Caco-2 (cell line): ENCODE data around the gene YJU2. TPM values are rescaled to one million over a fixed set of nuclear protein-coding genes. Genes with fewer than 3 reads are reported as not detected.

ENCODE experiments used
- BruUV-seq: library from RNA; stranded (reverse); fragments of 400-500 nt; replicated peaks from 2 replicates; lab custom pipeline; 2021; lab: Mats Ljungman, UMichigan
- CTCF ChIA-PET: fragments of 300-600 bp; sonication (Branson Sonifier 250); formaldehyde crosslinking; loops from one replicate; lab custom pipeline; 2022; ENCODE audit warnings: antibody characterized with exemption; lab: Charles Lee
- POLR2A ChIA-PET: fragments of 300-600 bp; sonication (Branson Sonifier 250); formaldehyde crosslinking; loops from one replicate; lab custom pipeline; 2022; ENCODE audit warnings: antibody characterized with exemption; lab: Charles Lee
- DNase-seq, 2 experiments: peaks; one replicate each; pipeline versions ENCODE4 v3.0.0 to v3.0.0-alpha.2; 2020 to 2022
- H3K27me3 ChIP-seq: replicated peaks from 2 replicates; pipeline ENCODE4 v1.6.0; 2011; ENCODE audit warnings: low read length; ENCODE audit not compliant: control insufficient read depth, insufficient read depth
- H3K36me3 ChIP-seq: 2 replicates; pipeline ENCODE4 v1.5.1; 2011; ENCODE audit warnings: low read length; ENCODE audit not compliant: control insufficient read depth, insufficient read depth
- H3K4me1 ChIP-seq: fragments of 250-450 bp; sonication (Bioruptor Pico); 2 replicates; pipeline ENCODE4 v1.5.1; 2020; ENCODE audit warnings: mild to moderate bottlenecking
- H3K4me3 ChIP-seq: 2 replicates; pipeline ENCODE4 v1.5.1; 2011; ENCODE audit warnings: low read depth, mild to moderate bottlenecking, control low read depth, low read length
- H3K9me3 ChIP-seq: fragments of 250-450 bp; sonication (Bioruptor Pico); 2 replicates; pipeline ENCODE4 v1.5.1; 2020; ENCODE audit warnings: mild to moderate bottlenecking, moderate library complexity
- H3K27ac Mint-ChIP-seq: one replicate; pipeline ENCODE4 v1.8.0; 2022; ENCODE audit warnings: mixed read lengths; ENCODE audit not compliant: unreplicated experiment
- H3K27me3 Mint-ChIP-seq: one replicate; pipeline ENCODE4 v1.8.0; 2022; ENCODE audit warnings: mixed read lengths; ENCODE audit not compliant: insufficient read depth, unreplicated experiment
- H3K36me3 Mint-ChIP-seq: one replicate; pipeline ENCODE4 v1.8.0; 2022; ENCODE audit warnings: mild to moderate bottlenecking, mixed read lengths; ENCODE audit not compliant: insufficient read depth, unreplicated experiment
- H3K4me1 Mint-ChIP-seq: one replicate; pipeline ENCODE4 v1.8.0; 2022; ENCODE audit warnings: low read depth, mixed read lengths; ENCODE audit not compliant: unreplicated experiment
- H3K4me3 Mint-ChIP-seq: one replicate; pipeline ENCODE4 v1.8.0; 2022; ENCODE audit warnings: mild to moderate bottlenecking, moderate library complexity, mixed read lengths; ENCODE audit not compliant: unreplicated experiment
- H3K9me3 Mint-ChIP-seq: one replicate; pipeline ENCODE4 v1.8.0; 2022; ENCODE audit warnings: mixed read lengths; ENCODE audit not compliant: unreplicated experiment
- intact Hi-C: fragments of 100-400 bp; cut with micrococcal nuclease; formaldehyde crosslinking; loops from one replicate; pipeline ENCODE4 v1.10.0; 2022; ENCODE audit not compliant: unreplicated experiment
- total RNA-seq: library from RNA; stranded (reverse); gene quantifications from 2 replicates; pipeline ENCODE4 v1.2.3, GENCODE V29; 2022
- TF ChIP-seq, protein P1 (sequence below), 2 experiments: fragments of 200-600 bp in 1 of 2; IDR thresholded peaks; 1 replicate in 1 of 2; 2 replicates in 1 of 2; pipeline versions ENCODE4 v1.5.1 to v1.8.0; 2011 to 2022; ENCODE audit warnings: antibody characterized with exemption in 1 of 2, control low read depth in 1 of 2, inconsistent platforms in 1 of 2, low read depth in 1 of 2, low read length in 1 of 2, mild to moderate bottlenecking in 1 of 2, moderate library complexity in 1 of 2; ENCODE audit not compliant: insufficient read depth in 1 of 2, severe bottlenecking in 1 of 2, unreplicated experiment in 1 of 2

Gene YJU2
- total RNA-seq, 1 experiment from 2014 or later, result 19.5 TPM

DNA sequence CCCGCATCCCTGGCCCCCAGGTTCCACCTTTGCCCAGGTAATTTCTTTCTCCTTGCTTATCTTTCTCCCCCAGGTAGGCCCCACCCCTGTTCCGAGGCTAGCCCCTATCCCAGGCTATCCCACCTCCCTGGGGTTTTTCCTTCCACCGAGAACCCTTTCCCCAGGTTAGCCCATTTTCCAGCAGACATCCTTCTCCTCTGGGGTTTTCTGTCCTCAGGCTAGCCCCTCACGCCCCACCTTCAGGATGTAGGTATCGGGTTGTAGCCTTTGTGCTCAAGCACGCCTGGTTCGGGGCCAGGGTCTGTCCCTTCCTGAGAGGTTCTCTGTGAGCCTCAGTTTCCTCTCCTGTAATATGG is 58.4 kb downstream of the YJU2 start:
- H3K27ac Mint-ChIP-seq, result no peak overlapping the region
- H3K27me3 Mint-ChIP-seq, result no peaks in the 10 kb centered on the region
- BruUV-seq, result no TSS peak
- intact Hi-C loops, result no loop called here
- Histone ChIP-seq H3K4me1 (no peaks in the 10 kb centered on the region), H3K27me3 (no peaks in the 10 kb centered on the region), H3K36me3 (no peaks in the 10 kb centered on the region), H3K9me3 (no peaks in the 10 kb centered on the region), H3K4me3 (no peak overlapping the region)
- H3K9me3 Mint-ChIP-seq, result no peaks in the 10 kb centered on the region
- peak overlapping the region; percentile 62 for H3K4me3 Mint-ChIP-seq
- no peak for DNase-seq
- H3K4me1 Mint-ChIP-seq, result peaks cover 10% of the 10 kb centered on the region
- ChIA-PET CTCF (interaction anchor here (0.6 kb wide), 1 partner anchor 38 kb away, joined by 3 read pairs; the partner anchor contains the start of gene MPND), POLR2A (no interaction called here)
- TF ChIP-seq, protein P1, sequence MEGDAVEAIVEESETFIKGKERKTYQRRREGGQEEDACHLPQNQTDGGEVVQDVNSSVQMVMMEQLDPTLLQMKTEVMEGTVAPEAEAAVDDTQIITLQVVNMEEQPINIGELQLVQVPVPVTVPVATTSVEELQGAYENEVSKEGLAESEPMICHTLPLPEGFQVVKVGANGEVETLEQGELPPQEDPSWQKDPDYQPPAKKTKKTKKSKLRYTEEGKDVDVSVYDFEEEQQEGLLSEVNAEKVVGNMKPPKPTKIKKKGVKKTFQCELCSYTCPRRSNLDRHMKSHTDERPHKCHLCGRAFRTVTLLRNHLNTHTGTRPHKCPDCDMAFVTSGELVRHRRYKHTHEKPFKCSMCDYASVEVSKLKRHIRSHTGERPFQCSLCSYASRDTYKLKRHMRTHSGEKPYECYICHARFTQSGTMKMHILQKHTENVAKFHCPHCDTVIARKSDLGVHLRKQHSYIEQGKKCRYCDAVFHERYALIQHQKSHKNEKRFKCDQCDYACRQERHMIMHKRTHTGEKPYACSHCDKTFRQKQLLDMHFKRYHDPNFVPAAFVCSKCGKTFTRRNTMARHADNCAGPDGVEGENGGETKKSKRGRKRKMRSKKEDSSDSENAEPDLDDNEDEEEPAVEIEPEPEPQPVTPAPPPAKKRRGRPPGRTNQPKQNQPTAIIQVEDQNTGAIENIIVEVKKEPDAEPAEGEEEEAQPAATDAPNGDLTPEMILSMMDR (IDR thresholded peaks at IDR 0.05; ENCODE audit: insufficient read depth in 1 of 2, low read depth in 1 of 2, low read length in 1 of 2, severe bottlenecking in 1 of 2, unreplicated experiment in 1 of 2), result no peak
- H3K36me3 Mint-ChIP-seq, result no peaks in the 10 kb centered on the region

DNA sequence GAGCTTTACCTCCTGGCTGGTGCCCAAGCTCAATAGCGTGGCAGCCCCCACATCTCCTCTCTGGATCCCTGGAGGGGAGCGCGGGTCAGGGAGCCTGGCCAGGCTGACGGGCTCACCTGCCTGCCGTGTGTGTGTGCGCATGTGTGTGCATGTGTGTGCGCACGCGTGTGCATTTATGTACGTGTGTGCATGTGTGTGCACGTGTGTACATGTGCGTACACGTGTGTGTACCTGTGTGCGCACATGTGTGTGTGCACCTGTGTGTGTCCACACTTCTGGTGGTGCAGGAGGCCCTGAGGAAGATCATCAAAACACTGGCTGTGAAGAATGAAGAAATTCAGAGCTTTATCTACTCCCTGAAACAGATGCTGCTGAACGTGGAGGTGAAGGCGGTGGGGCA is 58.8 kb downstream of the YJU2 start:
- CTCF ChIA-PET, result no interaction called here
- H3K27ac Mint-ChIP-seq, result no peak overlapping the region
- H3K36me3 Mint-ChIP-seq, result no peaks in the 10 kb centered on the region

DNA sequence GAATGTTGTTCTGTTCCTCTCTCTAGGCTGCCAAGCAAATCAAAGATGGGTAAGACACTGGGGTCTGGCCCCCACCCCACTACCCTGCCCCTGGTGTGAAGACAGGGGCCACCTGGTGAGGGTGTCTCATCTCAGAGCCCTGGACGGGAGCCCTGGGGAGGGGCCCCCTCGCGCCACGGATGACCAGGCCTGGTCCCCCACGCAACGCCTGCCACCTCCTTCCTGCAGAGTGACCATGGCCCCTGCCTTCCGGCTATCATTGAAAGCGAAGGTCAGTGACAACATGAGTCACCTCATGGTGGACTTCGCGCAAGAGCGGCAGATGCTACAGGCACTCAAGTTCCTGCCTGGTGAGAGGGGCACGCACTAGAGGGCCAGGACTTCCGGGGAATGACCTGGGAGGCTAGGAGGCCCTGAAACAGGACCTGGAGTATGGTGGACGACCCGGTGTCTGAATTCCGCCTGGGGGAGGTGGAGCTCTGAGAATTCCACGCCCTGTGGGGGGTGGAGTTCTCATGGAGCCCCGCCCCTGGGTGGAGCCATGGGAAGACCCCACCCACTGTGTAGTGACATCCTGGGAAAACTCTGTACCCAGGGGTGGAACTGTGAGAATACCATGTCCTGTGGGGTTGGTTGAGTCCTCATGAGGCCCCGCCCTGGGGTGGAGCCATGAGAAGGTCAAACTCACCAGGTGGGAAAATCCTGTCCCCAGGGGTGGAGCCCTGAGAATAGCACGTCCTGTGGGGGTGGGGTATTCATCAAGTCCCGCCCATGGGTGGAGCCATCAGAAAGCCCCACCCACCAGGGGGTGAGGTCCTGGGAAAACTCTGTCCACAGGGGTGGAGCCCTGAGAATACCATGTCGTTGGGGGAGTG is 63.6 kb downstream of the YJU2 start:
- no peaks in the 10 kb centered on the region for H3K27me3 ChIP-seq
- H3K4me3 ChIP-seq, result no peak overlapping the region
- H3K36me3 ChIP-seq, result no peaks in the 10 kb centered on the region
- Mint-ChIP-seq H3K4me1 (no peaks in the 10 kb centered on the region), H3K27me3 (no peaks in the 10 kb centered on the region), H3K36me3 (no peaks in the 10 kb centered on the region), H3K4me3 (no peak overlapping the region), H3K9me3 (no peaks in the 10 kb centered on the region), H3K27ac (no peak overlapping the region)
- ChIA-PET CTCF (no interaction called here), POLR2A (no interaction called here)
- BruUV-seq, result no TSS peak
- no peaks in the 10 kb centered on the region for H3K4me1 ChIP-seq
- peak in 1 of 2 experiments; percentile 50 for DNase-seq
- TF ChIP-seq, protein P1 (IDR thresholded peaks at IDR 0.05; ENCODE audit: insufficient read depth in 1 of 2, low read depth in 1 of 2, low read length in 1 of 2, severe bottlenecking in 1 of 2, unreplicated experiment in 1 of 2), result no peak
- H3K9me3 ChIP-seq, result no peaks in the 10 kb centered on the region
- intact Hi-C loops, result no loop called here

More for the DNA sequence above, 58.8 kb downstream of the YJU2 start:
- H3K4me3 Mint-ChIP-seq, result peak overlapping the region; percentile 62
- Histone ChIP-seq H3K27me3 (no peaks in the 10 kb centered on the region), H3K4me1 (no peaks in the 10 kb centered on the region), H3K4me3 (no peak overlapping the region), H3K36me3 (no peaks in the 10 kb centered on the region), H3K9me3 (no peaks in the 10 kb centered on the region)
- intact Hi-C loops, result no loop called here
- TF ChIP-seq, protein P1 (IDR thresholded peaks at IDR 0.05; ENCODE audit: insufficient read depth in 1 of 2, low read depth in 1 of 2, low read length in 1 of 2, severe bottlenecking in 1 of 2, unreplicated experiment in 1 of 2), result no peak
- BruUV-seq, result no TSS peak
- no peaks in the 10 kb centered on the region for H3K9me3 Mint-ChIP-seq
- POLR2A ChIA-PET, result no interaction called here
- peaks cover 10% of the 10 kb centered on the region for H3K4me1 Mint-ChIP-seq
- H3K27me3 Mint-ChIP-seq, result no peaks in the 10 kb centered on the region
- DNase-seq, result no peak
